Ishikawa (cell line): ENCODE results near the gene KRT77.

Source experiments
- EGR1 ChIP-seq: IDR thresholded peaks from 2 replicates; pipeline ENCODE4 v1.6.1; 2012
- EP300 ChIP-seq: IDR thresholded peaks from 2 replicates; pipeline ENCODE4 v1.6.1; 2012; ENCODE audit warnings: borderline replicate concordance
- FOXM1 ChIP-seq: IDR thresholded peaks from 2 replicates; pipeline ENCODE4 v1.6.1; 2012; ENCODE audit warnings: low read depth, borderline replicate concordance
- MAX ChIP-seq: IDR thresholded peaks from 2 replicates; pipeline ENCODE4 v1.6.1; 2012
- NFIC ChIP-seq: IDR thresholded peaks from 2 replicates; pipeline ENCODE4 v1.6.1; 2012
- TAF1 ChIP-seq: IDR thresholded peaks from 2 replicates; pipeline ENCODE4 v1.6.1; 2012; ENCODE audit warnings: low read depth, mild to moderate bottlenecking
- YY1 ChIP-seq: IDR thresholded peaks from 2 replicates; pipeline ENCODE4 v1.6.1; 2012; ENCODE audit warnings: low read depth
- ZBTB7A ChIP-seq: IDR thresholded peaks from 2 replicates; pipeline ENCODE4 v1.6.1; 2012; ENCODE audit warnings: low read depth

DNA sequence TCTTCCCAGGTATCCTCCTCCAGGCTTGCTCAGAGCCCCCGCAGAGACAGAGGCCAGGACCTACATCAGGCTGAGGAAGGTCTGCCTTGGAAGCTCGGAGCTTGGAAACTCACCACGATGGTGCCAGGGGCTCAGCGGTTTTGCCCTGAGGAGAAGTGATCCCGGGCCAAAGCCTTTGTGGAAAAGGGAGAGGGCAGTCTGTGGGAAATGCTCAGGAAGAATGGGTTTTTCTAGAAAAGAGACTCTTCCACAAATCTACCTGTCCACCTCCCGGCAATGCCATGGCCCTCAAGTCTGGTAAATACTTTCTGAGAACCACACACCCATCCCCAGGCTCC is 59.3 kb downstream of the KRT77 start:
- no peak for TF ChIP-seq NFIC
- TF ChIP-seq EP300 = no peak
- TF ChIP-seq TAF1 = no peak
- no peak for TF ChIP-seq YY1
- no peak for TF ChIP-seq MAX
- no peak for TF ChIP-seq ZBTB7A
- TF ChIP-seq FOXM1 = no peak
- TF ChIP-seq EGR1 = no peak
